Nucleus accumbens (tissue), 56 donors: ENCODE measurements around the gene PRG2.
A peak's percentile ranks its signal among the peaks of the same experiment; 100 is the strongest.

Experiments
- DNase-seq, 56 donors: peaks; one replicate each; lab custom pipeline; 2025; lab: John Stamatoyannopoulos, UW

Gene PRG2, protein sequence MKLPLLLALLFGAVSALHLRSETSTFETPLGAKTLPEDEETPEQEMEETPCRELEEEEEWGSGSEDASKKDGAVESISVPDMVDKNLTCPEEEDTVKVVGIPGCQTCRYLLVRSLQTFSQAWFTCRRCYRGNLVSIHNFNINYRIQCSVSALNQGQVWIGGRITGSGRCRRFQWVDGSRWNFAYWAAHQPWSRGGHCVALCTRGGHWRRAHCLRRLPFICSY

DNA sequence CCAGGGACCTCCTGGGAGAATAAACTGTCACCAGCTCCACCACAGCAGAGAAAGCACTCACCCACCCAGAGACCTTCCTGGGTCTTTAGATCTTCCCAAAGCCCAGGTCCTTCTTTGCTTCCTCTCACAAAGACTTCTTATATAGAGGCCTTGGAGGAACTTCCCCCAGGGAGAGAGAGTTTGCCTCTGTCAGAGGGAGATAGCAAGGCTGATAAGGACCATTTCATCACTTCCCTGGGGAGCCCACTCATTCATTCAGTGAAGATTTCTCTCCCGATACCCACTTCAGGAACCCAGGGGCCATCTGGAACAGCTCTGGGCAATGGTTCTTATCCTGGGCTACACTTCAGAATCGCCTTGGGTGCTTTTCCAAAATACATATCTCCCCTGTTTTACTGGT lies at the start of gene PRG2:
TSS of gene PRG2 (minus strand) at position 116 of the 400 bp plus-strand sequence. CDS start 706 bp downstream, outside the sequence.
- no peak for DNase-seq

DNA sequence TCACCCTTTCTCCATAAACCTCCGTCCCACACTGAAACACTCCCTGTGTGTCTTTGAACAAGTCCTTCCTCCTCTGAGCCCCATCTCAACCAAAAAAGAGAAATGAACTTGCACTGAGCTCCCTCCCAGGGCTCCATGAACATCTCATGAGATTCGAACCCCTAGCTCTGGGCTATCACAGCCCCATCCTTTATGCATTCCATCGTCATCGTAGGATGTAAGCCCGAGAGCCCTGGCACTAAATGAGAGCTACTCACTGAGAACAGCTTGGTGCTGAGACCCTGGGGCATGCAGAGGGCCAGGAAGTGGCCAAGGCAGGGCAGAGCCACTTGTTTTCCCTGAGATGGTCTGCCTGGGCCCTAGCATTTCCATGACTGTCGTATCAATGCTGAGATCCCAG lies 49.3 kb upstream of the PRG2 start:
- no peak for DNase-seq

DNA sequence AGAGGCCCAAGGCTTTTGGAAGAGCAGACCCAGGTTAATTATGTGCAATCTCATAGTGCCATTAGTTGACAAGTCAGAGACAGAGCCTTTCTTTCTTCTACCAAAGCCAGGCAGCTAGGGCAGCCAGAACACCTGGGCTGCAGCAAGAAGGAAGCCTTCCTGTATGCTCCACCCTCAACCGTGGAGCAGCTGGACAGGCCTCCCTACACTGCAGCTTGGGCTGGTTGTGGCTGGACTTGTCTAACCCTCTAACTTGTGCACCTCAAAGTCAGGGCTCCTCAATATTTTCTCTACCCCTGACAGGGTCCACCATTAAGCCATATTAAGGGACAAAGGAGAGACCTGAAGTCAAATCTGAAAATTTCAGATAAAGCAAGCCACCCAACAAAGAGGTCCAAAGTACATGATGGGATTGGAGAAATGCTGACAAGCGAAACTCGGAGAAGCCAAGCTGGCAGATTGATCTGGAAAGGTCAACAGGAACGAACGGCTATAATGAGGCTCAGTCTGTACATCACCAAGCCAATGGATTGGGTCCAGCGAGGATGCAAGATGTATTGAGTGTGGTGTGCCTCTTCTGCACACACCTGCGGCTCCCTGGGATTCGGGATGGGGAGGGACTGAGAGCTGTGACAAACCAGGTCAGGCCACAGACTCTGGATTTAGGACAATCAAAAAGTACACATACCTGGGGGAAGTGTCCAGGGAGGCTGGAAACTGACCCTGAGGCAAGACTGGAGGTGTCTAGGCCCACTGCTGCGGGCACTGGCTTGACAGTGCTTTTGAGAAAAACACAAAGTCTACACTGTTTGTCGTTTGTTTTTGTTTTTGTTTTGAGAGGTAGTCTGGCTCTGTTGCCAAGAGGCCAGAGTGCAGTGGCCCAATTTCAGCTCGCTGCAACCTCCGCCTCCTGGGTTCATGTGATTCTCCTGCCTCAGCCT lies 48.2 kb upstream of the PRG2 start:
- no peak for DNase-seq

DNA sequence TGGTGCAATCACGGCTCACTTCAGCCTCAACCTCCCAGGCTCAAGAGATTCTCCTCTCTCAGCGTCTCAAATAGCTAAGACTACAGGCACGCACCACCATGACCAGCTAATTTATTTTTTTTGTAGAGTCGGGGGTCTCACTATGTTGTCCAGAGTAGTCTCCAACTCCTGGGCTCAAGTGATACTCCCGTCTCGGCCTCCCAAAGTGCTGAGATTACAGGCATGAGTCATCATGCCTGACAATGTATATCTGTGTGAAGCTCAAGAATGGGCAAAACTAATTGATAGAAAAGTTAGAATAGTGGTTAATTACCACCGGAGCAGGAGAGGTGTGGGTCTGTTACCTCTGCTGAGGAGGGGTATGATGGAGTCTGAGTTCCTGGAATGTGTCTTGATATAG lies 45.6 kb upstream of the PRG2 start:
- DNase-seq, result no peak

DNA sequence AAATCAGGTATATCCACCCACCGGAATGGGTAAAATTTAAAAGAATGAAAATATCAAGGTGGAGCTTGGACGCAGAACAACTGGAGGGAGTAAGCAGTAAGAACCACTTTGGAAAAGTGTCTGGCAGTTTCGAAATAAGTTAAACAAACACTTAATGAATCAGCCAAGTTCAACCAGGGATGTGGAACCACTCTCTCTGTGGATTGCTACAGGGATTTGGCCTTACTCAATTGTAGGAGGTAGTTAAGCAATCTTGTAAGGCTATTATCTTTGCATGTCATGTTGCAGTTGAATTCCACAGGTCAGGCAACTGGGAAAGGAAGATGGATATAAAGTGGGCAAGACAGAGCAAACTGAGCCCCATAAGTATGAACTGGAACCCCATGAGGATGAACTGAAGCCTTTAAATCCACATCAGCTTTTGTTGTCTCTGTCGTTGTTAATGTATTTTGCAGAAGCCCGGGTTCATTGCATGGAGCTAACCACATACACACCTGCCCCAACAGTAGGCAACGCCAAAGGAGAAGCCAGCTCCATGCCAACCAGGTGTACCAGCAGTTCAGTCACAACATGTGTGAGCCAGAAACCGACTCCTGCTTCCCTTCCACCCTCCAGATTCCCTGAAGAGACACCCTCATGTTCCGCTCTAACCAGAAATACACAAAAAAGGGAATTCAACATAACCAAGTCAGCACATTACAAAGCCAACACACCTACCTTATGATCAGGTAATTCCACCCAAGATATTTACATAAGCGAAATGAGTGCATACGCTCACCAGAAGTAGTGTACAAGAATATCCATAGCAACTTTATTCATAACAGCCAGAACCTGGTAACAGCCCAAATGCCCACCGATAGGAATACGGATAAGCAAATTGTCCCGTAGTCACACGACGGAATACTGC lies 44.4 kb upstream of the PRG2 start:
- no peak for DNase-seq

DNA sequence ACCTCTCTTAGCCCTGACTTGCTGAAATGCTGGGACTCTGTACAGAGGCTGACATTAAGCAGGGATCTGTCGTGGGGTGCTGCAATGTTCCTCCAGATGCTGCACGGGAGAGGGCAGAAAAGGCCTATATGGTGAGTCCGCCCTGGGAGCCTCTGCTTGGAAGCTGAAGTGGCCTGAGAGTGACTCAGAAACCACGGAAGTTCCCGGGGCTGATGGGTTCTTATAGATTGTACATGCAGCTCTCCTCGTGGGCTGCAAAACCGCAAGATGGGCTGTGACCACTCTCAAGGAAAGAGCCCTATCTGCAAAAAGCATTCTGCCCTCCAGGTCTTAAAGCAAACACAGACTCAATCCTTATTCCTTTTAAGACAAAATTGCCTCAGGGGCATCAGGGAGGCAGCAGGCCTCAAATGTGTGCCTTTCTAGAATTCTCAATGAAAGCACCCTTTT lies 42.3 kb upstream of the PRG2 start:
- no peak for DNase-seq

DNA sequence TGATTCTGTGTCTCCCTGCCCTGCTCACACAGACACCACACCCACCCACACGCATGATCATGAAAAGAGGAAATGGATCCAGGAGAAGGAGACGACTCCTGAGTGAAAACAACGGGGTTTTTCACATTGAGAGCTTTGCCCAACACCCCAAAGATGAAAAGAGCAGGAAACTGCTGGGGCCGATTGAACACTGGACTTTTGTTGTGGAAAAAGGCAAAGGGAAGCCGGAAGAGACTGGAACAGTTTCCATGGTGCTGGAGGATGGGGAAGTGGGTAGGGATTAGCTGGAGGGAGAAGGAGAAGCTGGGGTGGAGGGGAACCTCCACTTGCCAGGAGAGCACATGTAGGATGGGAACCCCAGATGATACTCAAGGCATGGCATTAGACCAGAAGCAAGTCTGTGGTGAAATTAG lies 41.7 kb upstream of the PRG2 start:
- peak in 12 of 56 donors; percentile 2 to 53 (median 10) for DNase-seq

DNA sequence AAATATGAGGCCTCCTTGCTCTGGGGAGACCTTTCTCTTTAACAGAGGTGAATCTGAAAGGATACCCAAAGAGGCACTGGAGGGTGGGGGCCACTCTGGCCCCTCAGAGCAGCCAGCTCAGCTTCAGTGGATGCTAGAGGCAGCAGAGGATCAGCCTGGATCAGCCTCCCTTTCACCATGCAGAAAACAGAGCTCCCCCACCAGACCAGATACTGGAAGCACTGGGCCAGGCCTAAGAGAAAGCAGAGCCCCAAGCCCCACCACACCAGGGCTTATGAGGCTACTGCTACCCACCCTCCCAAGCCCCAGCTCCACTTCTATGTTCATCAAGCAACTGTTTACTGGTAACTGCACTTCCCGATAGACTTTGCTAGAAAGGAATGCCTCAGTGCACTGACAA lies 40.5 kb upstream of the PRG2 start:
- no peak for DNase-seq

DNA sequence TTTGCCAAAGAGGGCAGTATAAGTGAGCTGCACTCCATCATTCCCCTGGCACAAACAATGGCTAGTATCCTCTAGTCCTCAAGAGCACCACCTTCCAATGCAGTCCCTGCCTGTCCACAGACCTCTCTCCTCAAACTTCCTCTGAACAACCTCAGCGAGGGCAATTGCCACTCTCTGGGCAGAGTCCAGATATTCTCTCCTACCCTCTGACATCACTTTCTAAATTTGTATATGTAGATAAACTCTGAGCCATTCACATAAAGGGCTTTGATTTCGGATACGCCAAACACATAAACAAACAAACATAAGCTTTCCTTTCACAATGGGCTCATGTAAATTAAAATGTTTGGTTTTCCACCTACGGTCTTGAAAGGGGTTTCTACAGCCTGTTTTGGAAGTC lies 39.5 kb upstream of the PRG2 start:
- no peak for DNase-seq

DNA sequence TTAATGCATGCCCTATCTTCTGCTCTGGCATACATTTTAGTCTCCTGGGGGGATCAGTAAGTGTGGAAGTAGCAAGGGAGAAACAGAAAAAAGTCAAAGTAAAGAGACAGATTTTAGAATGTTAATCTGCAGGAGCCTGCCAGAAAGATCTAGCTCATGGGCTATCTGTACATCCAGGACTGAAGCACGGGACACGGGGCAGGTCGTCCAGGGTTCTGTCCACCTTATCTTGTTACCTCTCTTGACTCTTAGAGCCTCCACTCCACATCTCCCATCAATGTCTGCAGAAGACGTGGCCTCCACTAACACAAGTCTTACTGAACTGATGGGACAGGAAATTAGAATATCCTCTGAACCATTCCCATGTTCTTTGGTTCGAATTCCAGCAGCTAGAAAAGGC lies 38.2 kb upstream of the PRG2 start:
- DNase-seq, result no peak

DNA sequence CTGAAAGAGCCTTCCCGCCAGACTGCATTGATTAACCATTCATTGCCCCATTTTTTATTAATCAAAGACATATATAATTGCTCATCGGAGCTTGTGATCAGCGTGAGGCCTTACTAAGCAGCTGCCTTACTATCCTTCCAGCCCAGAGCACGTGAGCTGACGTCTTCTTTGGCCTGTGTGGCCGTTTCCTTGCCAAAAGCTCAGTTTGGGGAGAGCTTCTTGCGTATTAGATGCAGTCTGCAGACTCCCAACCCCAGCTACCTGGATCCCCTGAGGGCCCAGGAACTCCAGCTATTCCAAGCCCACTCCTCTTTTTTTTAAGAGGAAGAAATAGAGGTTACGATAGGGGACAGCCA lies 37.3 kb upstream of the PRG2 start:
- peak in 34 of 56 donors; percentile 2 to 55 (median 26) for DNase-seq

DNA sequence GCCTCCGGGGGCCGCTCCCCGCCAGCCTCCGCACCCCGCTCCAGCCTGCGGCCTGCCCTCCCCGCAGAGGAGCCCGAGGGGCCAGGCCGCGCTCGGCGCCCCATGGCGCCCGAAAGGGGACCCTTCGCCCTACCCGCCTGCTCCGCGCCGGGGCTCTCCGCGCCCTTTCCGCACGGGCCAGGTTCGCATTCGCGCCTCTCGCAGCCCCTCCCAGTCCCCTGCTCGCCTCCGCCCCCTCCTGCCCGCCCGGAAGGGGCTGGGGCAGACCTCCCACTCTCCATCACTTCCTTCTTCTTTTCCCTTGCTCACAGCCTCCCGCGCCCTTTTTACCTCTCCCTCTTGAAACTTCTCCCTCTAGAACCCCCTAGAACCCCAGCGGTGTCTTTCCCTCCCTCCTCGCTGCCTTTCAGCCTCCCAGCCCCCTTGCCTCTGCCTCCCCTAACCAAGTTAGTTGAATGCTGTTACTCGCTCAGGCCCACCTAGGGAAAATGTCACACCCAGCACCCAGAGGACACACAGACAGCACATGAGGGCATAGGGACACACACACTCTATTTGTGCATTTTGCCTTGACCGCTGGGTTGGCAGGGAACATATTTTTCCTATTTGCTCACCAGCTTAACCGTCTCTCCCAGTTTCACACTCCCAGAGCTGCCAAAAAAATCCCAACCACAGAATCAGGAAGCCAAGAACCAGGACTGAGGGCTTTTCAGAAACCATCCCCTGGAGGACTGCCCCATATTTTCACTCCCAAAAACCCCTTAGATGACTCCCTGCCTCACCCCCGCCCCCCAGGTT lies 36.7 kb upstream of the PRG2 start, which contains the start of gene SLC43A3:
TSS of gene SLC43A3 (minus strand) at position 193 of the 798 bp plus-strand sequence. CDS start 949 bp downstream, outside the sequence.
- DNase-seq, result peak in 36 of 56 donors; percentile 4 to 63 (median 24)

DNA sequence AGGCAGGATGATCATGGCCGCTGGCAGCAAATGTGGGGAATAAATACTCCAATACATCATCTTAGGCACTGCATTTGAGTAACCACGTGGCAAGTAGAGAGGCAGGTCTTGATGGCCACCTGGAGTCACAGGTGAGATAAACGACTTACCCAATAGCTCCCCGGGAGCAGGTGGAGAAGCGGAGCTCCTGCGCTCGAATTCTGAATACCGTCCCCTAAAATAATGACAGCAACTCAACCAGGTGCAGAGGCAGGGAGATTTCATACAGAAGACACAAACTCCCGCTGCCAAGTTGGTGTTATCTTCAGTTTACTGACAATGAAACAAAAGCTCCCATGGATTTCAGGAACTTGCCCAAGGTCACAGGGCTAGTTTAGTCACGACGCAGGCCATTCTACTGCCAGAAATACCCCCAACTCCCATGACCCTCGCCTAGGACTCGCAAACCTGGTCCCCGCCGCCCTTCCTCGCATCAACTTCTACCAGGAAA lies 36.0 kb upstream of the PRG2 start:
- no peak for DNase-seq

DNA sequence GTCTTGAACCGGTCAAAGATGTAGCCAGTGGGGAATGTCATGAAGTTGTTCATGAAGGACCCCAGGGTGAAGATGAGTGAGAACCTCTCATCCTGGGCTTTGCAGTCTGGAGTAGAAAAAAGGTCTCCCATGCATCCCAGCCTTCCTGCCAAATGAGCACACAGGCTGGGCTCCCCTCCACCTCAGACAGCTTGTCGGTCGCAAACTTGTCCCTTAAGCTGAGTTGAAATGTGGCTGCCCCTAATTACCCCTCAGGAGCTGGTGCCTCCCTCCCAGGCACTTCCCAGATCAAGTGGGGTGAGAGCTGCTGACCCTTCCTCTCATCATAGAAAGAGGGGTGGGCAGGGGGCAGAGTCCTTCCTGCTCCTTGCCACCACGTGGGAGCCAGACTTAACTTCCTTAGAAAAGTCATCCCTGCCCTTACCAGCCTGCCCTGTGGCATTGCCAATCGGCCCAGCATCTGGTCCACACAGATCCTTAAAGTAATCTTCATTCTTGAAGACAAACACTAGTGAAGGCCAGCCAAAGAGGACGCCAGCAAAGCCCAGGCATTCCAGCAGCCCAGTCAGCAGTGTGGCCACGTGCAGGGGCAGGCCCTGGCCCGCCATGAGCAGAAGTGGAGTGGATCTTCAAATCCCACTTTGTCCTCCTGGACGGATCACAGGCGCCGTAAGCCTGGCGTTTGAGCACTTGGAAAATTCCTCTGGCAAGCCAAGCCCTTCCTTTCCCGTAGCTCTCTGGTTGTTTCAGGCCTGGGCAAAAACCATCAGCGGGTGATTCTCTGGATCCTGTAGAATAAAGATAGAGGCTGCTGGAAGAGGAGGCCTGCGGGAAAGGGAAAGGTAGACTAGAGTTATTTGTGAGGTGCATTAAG lies 35.4 kb upstream of the PRG2 start:
- peak in 11 of 56 donors; percentile 4 to 52 (median 10) for DNase-seq

DNA sequence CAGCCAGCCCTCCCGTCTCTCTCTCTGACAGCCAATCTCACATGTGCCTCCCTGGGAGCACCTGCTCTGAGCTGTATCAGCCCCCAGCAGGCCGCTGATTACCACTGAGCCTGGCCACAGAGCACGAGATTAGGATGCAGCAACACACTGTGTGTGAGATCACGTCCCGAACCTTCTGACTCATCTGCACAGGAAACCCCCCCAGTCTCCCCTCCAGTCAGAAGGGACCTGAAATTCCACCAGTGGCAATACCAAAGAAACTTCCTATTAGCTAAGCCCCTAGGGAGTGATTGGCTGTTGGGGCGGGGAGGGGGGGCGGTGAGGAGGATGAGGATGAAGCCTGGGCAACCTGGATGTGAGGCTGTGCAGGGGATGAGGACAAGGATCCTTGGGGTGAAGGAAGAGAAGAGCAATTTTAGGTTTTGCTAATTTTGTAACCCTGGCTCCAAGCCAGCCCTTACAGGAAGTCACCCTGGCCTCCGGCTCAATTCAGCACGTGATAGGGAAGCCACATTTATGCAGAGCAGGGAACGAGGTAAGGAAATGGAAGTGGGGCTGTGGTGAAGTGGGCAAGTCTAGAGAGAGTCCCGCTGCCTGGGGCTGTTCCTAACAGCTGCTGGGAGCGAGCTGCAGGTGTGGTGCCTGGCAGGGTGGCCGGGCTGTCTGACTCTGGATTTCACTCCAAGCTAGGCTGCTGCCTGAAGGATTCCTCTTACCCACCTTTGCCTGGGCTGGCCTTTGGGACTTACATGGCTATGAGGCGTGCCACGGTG lies 34.5 kb upstream of the PRG2 start:
- peak in 6 of 56 donors; percentile 5 to 25 (median 8) for DNase-seq

DNA sequence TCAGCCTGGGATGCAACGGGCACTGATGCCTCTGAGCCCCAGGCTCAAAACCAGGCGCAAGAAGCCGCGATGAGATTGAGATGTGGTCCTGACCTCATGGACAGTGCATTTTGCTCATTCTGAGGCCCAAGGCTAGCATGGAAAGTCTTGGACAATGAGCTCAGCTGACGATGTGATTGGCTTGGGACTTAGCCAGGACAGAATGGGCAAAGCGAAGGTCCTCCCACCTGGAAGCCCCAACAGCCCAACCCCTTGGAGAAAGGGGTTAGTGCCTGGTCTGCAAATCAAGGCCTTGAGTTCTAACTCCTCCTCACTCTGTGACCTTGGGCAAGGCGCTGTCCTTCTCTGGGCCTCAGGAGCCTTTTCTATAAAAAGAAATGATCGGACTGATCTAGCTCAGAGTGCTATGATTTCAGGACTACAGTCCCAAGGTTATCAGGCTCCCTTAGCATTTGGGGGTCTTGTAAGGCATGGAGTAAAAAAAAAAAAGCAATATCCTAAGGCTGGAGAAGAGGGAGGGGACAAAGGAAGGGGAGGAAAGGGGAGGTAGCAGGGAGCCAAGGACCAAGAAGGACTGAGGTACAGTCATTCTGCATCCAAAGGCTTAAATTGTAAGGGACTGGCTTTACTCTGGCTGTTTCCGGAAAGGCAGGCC lies 33.8 kb upstream of the PRG2 start:
- no peak for DNase-seq

DNA sequence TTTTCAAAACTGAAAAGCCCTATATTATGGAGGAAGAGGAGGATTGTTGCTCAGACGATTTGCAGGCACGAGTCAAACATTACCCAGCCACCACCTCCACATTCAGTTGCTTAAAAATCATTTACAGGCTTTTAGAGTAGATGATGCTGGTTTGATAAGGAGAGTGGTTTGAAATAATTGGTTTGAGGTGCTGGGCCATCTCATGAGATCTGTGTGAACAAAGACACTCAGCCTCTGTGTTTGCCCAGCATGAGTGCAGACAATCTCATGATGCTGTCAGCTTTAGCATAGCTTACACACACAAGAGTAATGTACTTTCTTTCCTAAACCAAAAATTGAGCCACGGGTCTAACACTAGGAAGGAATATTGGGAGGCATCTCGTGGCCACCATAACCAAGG lies 32.2 kb upstream of the PRG2 start:
- no peak for DNase-seq
